ENCODE data around the gene PKP4. TPM values are rescaled to one million over a fixed set of nuclear protein-coding genes. Genes with fewer than 3 reads are reported as not detected.

Gene PKP4
- polyA plus RNA-seq, 1 donor from 2014 or later, result 24.2 TPM

DNA sequence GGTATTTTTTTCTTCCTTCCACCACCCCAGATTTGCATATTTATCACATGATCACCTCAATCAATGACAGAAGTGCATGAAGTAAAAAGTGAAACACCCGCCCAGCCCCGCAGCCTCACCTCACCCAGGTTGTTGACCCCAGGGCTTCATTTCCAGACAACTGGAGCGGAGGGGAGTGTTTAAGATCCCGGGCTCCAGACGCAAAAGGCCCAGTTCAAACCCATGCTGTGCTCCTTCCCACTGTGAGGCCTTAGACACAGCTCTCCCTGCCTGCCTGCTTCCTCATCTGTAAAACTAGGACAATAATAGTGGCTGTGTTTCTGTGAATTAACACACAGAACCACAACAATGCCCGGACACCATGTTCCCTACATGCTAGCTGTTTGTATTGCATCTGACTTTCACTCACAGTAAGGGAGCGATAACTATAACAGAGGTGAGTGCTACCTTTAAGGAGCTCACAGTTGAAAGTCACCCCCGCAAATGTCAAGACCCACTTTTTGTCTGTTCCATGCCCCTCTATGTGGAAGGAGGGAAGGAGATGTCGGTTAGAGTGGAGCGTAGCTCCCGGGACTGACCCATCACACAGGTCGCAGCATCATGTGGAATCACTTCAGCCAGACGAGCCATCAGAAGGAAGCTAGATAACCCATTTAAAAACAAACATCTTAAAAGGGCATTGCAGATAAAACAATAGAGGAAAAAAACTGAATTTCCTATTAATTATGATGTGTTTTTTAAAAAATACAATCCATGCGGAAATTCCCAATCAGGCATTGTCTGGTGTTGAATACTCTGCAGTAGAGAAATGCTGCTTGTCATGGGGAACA is 260.8 kb downstream of the PKP4 start:
- Histone ChIP-seq H3K36me3 (ENCODE audit: insufficient read depth, low read length) (no peaks in the 10 kb centered on the region), H3K27ac (ENCODE audit: low read length) (no peak overlapping the region), H3K27me3 (ENCODE audit: insufficient read depth, low read depth, low read length) (no peaks in the 10 kb centered on the region), H3F3A (ENCODE audit: insufficient read depth, low read length, poor library complexity, severe bottlenecking) (no peaks in the 10 kb centered on the region), H4K20me1 (ENCODE audit: insufficient read depth) (no peaks in the 10 kb centered on the region), H3K79me2 (replicated peaks; ENCODE audit: insufficient read depth, low read length) (no peaks in the 10 kb centered on the region), H3K4me2 (ENCODE audit: low read length) (no peak overlapping the region), H3K9me2 (ENCODE audit: insufficient read depth, low read length) (no peaks in the 10 kb centered on the region), H3K4me3 (ENCODE audit: low read length) (no peak overlapping the region), H3K9me3 (ENCODE audit: low read length) (no peaks in the 10 kb centered on the region), H3K9ac (ENCODE audit: low read length) (no peak overlapping the region), H2AFZ (ENCODE audit: low read depth, low read length) (no peak overlapping the region)
- TF ChIP-seq RAD21 (conservative IDR thresholded peaks at IDR 0.05), result no peak
- TF ChIP-seq EP300 (conservative IDR thresholded peaks at IDR 0.05; ENCODE audit: poor library complexity, severe bottlenecking), result no peak
- TF ChIP-seq, protein P1, sequence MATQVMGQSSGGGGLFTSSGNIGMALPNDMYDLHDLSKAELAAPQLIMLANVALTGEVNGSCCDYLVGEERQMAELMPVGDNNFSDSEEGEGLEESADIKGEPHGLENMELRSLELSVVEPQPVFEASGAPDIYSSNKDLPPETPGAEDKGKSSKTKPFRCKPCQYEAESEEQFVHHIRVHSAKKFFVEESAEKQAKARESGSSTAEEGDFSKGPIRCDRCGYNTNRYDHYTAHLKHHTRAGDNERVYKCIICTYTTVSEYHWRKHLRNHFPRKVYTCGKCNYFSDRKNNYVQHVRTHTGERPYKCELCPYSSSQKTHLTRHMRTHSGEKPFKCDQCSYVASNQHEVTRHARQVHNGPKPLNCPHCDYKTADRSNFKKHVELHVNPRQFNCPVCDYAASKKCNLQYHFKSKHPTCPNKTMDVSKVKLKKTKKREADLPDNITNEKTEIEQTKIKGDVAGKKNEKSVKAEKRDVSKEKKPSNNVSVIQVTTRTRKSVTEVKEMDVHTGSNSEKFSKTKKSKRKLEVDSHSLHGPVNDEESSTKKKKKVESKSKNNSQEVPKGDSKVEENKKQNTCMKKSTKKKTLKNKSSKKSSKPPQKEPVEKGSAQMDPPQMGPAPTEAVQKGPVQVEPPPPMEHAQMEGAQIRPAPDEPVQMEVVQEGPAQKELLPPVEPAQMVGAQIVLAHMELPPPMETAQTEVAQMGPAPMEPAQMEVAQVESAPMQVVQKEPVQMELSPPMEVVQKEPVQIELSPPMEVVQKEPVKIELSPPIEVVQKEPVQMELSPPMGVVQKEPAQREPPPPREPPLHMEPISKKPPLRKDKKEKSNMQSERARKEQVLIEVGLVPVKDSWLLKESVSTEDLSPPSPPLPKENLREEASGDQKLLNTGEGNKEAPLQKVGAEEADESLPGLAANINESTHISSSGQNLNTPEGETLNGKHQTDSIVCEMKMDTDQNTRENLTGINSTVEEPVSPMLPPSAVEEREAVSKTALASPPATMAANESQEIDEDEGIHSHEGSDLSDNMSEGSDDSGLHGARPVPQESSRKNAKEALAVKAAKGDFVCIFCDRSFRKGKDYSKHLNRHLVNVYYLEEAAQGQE (IDR thresholded peaks at IDR 0.05; ENCODE audit: borderline replicate concordance), result no peak

DNA sequence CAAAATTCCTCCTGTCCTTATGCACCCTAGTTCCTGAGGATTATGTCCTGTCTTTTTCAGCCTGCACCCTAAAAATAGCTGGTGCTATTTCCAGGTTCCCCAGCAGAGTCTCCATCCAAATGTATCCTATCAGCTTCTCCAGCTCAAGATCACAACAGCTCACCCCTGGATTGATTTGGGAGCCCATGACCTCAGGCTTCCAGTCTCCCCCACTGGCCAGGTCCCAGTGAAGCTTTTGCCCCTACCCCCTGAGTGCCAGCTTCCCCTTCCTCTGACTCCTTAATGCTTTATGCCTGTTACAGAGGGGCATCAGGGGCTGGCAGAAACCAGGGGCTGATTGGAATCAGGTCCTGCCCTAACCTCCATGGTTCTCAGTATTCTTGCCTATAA is 261.4 kb downstream of the PKP4 start:
- Histone ChIP-seq H3K4me3 (ENCODE audit: low read length) (no peak overlapping the region), H2AFZ (ENCODE audit: low read depth, low read length) (no peak overlapping the region), H3K27ac (ENCODE audit: low read length) (no peak overlapping the region), H3K9me3 (ENCODE audit: low read length) (no peaks in the 10 kb centered on the region), H3K27me3 (ENCODE audit: insufficient read depth, low read depth, low read length) (no peaks in the 10 kb centered on the region), H3K4me2 (ENCODE audit: low read length) (no peak overlapping the region), H4K20me1 (ENCODE audit: insufficient read depth) (no peaks in the 10 kb centered on the region), H3F3A (ENCODE audit: insufficient read depth, low read length, poor library complexity, severe bottlenecking) (no peaks in the 10 kb centered on the region), H3K9me2 (ENCODE audit: insufficient read depth, low read length) (no peaks in the 10 kb centered on the region), H3K36me3 (ENCODE audit: insufficient read depth, low read length) (no peaks in the 10 kb centered on the region), H3K79me2 (replicated peaks; ENCODE audit: insufficient read depth, low read length) (no peaks in the 10 kb centered on the region), H3K9ac (ENCODE audit: low read length) (no peak overlapping the region)
- TF ChIP-seq TAF1 (IDR thresholded peaks at IDR 0.05; ENCODE audit: low read depth), result no peak
- TF ChIP-seq SMC3 (conservative IDR thresholded peaks at IDR 0.05; ENCODE audit: poor library complexity), result no peak
- TF ChIP-seq, protein P2, sequence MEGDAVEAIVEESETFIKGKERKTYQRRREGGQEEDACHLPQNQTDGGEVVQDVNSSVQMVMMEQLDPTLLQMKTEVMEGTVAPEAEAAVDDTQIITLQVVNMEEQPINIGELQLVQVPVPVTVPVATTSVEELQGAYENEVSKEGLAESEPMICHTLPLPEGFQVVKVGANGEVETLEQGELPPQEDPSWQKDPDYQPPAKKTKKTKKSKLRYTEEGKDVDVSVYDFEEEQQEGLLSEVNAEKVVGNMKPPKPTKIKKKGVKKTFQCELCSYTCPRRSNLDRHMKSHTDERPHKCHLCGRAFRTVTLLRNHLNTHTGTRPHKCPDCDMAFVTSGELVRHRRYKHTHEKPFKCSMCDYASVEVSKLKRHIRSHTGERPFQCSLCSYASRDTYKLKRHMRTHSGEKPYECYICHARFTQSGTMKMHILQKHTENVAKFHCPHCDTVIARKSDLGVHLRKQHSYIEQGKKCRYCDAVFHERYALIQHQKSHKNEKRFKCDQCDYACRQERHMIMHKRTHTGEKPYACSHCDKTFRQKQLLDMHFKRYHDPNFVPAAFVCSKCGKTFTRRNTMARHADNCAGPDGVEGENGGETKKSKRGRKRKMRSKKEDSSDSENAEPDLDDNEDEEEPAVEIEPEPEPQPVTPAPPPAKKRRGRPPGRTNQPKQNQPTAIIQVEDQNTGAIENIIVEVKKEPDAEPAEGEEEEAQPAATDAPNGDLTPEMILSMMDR (IDR thresholded peaks at IDR 0.05; ENCODE audit: poor library complexity, severe bottlenecking), result no peak
- no peak for TF ChIP-seq EZH2 (IDR thresholded peaks at IDR 0.05; ENCODE audit: borderline replicate concordance, insufficient read depth, low read length, poor library complexity, severe bottlenecking)
- no peak for TF ChIP-seq RAD21 (conservative IDR thresholded peaks at IDR 0.05)
- no peak for TF ChIP-seq MXI1 (conservative IDR thresholded peaks at IDR 0.05; ENCODE audit: poor library complexity, severe bottlenecking)
- TF ChIP-seq EP300 (conservative IDR thresholded peaks at IDR 0.05; ENCODE audit: poor library complexity, severe bottlenecking), result no peak
- TF ChIP-seq, protein P1 (IDR thresholded peaks at IDR 0.05; ENCODE audit: borderline replicate concordance), result no peak
- TF ChIP-seq POLR2AphosphoS5 (IDR thresholded peaks at IDR 0.05), result no peak
